ENCODE measurements around the gene GAS7. TPM values are rescaled to one million over a fixed set of nuclear protein-coding genes. Genes with fewer than 3 reads are reported as not detected.
"Not testable (repeated sequence)": the region's sequence is repeated elsewhere in the genome, so short reads cannot be mapped to it uniquely, and the experiment has no call there.

The GAS7 gene
- total and polyA plus RNA-seq, 4 donors, result 9.0 to 112 (median 46.1) TPM

DNA sequence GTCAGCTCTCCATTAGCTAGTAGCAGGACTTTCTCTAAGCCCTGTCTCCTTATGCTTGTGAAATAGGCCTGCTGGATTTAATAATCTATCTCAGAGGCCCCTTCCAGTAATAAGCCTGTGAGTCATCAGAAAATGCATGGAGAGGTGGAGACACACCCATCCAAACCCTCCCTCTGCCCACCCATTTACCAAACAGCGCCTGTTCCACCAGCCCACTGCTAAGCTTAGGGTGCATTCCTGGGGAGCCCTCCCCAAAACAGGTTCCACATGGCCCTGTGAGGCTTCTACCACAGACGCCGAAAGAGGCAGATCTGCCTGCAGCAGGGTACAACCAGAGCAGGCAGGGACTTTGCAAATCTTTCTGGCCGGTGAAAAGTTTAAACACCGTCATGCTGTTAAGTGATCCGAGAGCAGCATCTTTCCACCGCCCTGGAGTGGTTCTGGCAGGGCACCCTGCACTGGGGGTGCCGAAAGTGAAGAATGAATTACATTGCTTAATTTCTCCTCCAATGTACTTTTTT, 99.3 kb downstream of the GAS7 start:
- WGBS, 2 donors, result 62 to 83% methylated on average over 8 of the region's 8 CpGs
- Histone ChIP-seq H3K9me3 (ENCODE audit: control insufficient read depth in 4 of 4, insufficient read depth in 3 of 4, low read length in 3 of 4) (peaks cover 0 to 2% (median 0%) of the 10 kb centered on the region in 4 donors), H3K27ac (ENCODE audit: low read depth in 1 of 2, low read length in 1 of 2) (peak overlapping the region in 1 of 2 donors; percentile 60), H3K36me3 (ENCODE audit: control insufficient read depth in 4 of 4, insufficient read depth in 4 of 4, low read length in 4 of 4) (no peaks in the 10 kb centered on the region), H3K9ac (ENCODE audit: insufficient read depth in 1 of 2, low read length in 2 of 2) (no peak overlapping the region), H3K4me3 (no peak overlapping the region), H3K27me3 (ENCODE audit: control insufficient read depth in 3 of 3, insufficient read depth in 3 of 3, low read length in 2 of 3) (no peaks in the 10 kb centered on the region), H3K4me1 (ENCODE audit: control insufficient read depth in 5 of 5, insufficient read depth in 5 of 5, low read length in 5 of 5) (peaks cover 0 to 33% (median 2%) of the 10 kb centered on the region in 5 donors)
- TF ChIP-seq, protein P1, sequence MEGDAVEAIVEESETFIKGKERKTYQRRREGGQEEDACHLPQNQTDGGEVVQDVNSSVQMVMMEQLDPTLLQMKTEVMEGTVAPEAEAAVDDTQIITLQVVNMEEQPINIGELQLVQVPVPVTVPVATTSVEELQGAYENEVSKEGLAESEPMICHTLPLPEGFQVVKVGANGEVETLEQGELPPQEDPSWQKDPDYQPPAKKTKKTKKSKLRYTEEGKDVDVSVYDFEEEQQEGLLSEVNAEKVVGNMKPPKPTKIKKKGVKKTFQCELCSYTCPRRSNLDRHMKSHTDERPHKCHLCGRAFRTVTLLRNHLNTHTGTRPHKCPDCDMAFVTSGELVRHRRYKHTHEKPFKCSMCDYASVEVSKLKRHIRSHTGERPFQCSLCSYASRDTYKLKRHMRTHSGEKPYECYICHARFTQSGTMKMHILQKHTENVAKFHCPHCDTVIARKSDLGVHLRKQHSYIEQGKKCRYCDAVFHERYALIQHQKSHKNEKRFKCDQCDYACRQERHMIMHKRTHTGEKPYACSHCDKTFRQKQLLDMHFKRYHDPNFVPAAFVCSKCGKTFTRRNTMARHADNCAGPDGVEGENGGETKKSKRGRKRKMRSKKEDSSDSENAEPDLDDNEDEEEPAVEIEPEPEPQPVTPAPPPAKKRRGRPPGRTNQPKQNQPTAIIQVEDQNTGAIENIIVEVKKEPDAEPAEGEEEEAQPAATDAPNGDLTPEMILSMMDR (IDR thresholded peaks at IDR 0.05; ENCODE audit: control extremely low read depth, extremely low read depth), result no peak
- ATAC-seq (ENCODE audit: insufficient read depth, low FRiP score) (no peak), DNase-seq (peak in 1 of 3 donors; percentile 30)

DNA sequence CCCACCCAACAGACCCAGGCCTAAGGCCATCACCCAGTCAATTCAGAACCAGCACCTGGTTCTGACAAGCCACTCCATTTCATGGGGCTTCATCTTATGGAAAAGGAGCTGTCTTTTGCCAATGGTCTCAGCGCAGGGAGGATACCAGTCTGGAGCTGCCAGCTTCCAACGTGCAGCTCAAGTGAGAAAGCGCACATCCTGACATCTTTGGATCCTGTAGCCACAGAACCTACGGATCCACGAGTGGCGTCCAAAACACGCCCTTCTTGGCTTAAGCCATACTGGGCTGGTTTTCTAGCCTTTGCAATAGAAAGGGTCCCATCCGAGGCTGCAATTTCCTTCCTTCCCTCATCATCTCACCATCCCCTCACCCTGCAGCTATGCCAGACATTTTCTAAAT, 101.8 kb downstream of the GAS7 start:
- no peaks in the 10 kb centered on the region for H3K27me3 ChIP-seq (ENCODE audit: control insufficient read depth in 3 of 3, insufficient read depth in 3 of 3, low read length in 2 of 3)
- no peak overlapping the region for H3K4me3 ChIP-seq
- peak overlapping the region in 1 of 2 donors; percentile 59 for H3K27ac ChIP-seq (ENCODE audit: low read depth in 1 of 2, low read length in 1 of 2)
- WGBS, 2 donors, result 66 to 78% methylated on average over 8 of the region's 8 CpGs
- no peak for DNase-seq
- TF ChIP-seq, protein P1 (IDR thresholded peaks at IDR 0.05; ENCODE audit: control extremely low read depth, extremely low read depth), result no peak
- no peaks in the 10 kb centered on the region for H3K36me3 ChIP-seq (ENCODE audit: control insufficient read depth in 4 of 4, insufficient read depth in 4 of 4, low read length in 4 of 4)
- peaks cover 0 to 10% (median 0%) of the 10 kb centered on the region in 4 donors for H3K9me3 ChIP-seq (ENCODE audit: control insufficient read depth in 4 of 4, insufficient read depth in 3 of 4, low read length in 3 of 4)
- ATAC-seq (ENCODE audit: insufficient read depth, low FRiP score), result no peak
- H3K4me1 ChIP-seq (ENCODE audit: control insufficient read depth in 5 of 5, insufficient read depth in 5 of 5, low read length in 5 of 5), result peaks cover 0 to 35% (median 2%) of the 10 kb centered on the region in 5 donors
- H3K9ac ChIP-seq (ENCODE audit: insufficient read depth in 1 of 2, low read length in 2 of 2), result no peak overlapping the region

DNA sequence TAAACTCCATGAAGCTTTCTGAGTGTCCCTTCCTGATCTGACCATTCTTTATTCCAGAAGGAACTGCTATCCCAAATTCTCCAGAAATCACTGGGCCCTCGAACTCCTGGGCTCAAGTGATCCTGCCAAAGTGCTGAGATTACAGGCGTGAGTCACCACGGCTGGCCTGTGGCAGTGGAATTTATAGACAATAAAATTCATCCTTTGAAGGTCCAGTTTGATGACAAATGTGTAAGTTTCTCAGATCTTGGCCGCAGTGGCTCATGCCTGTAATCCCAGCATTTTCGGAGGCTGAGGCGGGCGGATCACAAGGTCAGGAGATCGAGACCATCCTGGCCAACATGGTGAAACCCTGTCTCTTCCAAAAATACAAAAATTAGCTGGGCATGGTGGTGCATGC, 103.1 kb downstream of the GAS7 start:
- not testable (repeated sequence) for H3K36me3 ChIP-seq (ENCODE audit: control insufficient read depth in 4 of 4, insufficient read depth in 4 of 4, low read length in 4 of 4); H3K27me3 ChIP-seq (ENCODE audit: control insufficient read depth in 3 of 3, insufficient read depth in 3 of 3, low read length in 2 of 3); ATAC-seq (ENCODE audit: insufficient read depth, low FRiP score); H3K9ac ChIP-seq (ENCODE audit: insufficient read depth in 1 of 2, low read length in 2 of 2); H3K4me3 ChIP-seq; H3K27ac ChIP-seq (ENCODE audit: low read depth in 1 of 2, low read length in 1 of 2)
- peak in 1 of 3 donors; percentile 28 for DNase-seq
- Histone ChIP-seq H3K9me3 (ENCODE audit: control insufficient read depth in 4 of 4, insufficient read depth in 3 of 4, low read length in 3 of 4) (peaks cover 0 to 10% (median 0%) of the 10 kb centered on the region in 4 donors), H3K4me1 (ENCODE audit: control insufficient read depth in 5 of 5, insufficient read depth in 5 of 5, low read length in 5 of 5) (peaks cover 0 to 35% (median 2%) of the 10 kb centered on the region in 5 donors)
- WGBS, 2 donors, result 73 to 91% methylated on average over 8 of the region's 8 CpGs

DNA sequence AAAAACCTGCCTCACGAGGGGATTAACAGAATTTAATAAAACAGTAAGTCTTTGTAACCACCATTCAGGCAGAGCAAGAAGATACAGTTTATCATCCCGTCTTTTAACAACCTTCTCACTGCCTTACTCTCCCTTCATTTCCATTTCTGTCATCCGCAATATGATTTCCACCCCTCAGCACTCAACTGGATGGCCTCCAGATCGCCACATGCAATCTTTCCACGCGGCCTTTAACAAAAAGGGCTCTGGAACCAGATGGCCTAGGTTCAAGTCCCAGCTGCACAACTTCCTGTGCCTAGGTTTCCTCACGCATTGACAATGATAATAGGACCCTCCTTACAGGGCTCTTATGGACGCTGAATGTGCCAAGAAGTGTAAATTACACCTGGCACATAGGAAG, 103.6 kb downstream of the GAS7 start:
- TF ChIP-seq, protein P1 (IDR thresholded peaks at IDR 0.05; ENCODE audit: control extremely low read depth, extremely low read depth), result no peak
- 72 to 73% methylated on average over 8 of the region's 8 CpGs for WGBS, 2 donors
- Histone ChIP-seq H3K9me3 (ENCODE audit: control insufficient read depth in 4 of 4, insufficient read depth in 3 of 4, low read length in 3 of 4) (peaks cover 0 to 10% (median 0%) of the 10 kb centered on the region in 4 donors), H3K27ac (ENCODE audit: low read depth in 1 of 2, low read length in 1 of 2) (no peak overlapping the region), H3K36me3 (ENCODE audit: control insufficient read depth in 4 of 4, insufficient read depth in 4 of 4, low read length in 4 of 4) (no peaks in the 10 kb centered on the region), H3K4me3 (no peak overlapping the region), H3K27me3 (ENCODE audit: control insufficient read depth in 3 of 3, insufficient read depth in 3 of 3, low read length in 2 of 3) (no peaks in the 10 kb centered on the region), H3K9ac (ENCODE audit: insufficient read depth in 1 of 2, low read length in 2 of 2) (peak overlapping the region in 1 of 2 donors; percentile 13), H3K4me1 (ENCODE audit: control insufficient read depth in 5 of 5, insufficient read depth in 5 of 5, low read length in 5 of 5) (peaks cover 0 to 38% (median 2%) of the 10 kb centered on the region in 5 donors)
- ATAC-seq (ENCODE audit: insufficient read depth, low FRiP score) (no peak), DNase-seq (peak; percentile 49 to 70 (median 49))
